Hepatocyte (in vitro differentiated cells): Measurements from ENCODE around the gene PRDM13. TPM values are rescaled to one million over a fixed set of nuclear protein-coding genes. Genes with fewer than 3 reads are reported as not detected.

Source experiments
- DNase-seq: peaks from one replicate; pipeline ENCODE4 v3.0.0-alpha.2; 2016; ENCODE audit warnings: low spot score
- H2AFZ ChIP-seq: fragments of 200-600 bp; sonication (generic); 2 replicates; pipeline ENCODE4 v1.6.0; 2016; ENCODE audit warnings: antibody characterized with exemption, mild to moderate bottlenecking
- H3K27ac ChIP-seq: fragments of 200-600 bp; sonication (generic); 2 replicates; pipeline ENCODE4 v1.5.1; 2016; ENCODE audit warnings: mild to moderate bottlenecking
- H3K27me3 ChIP-seq: fragments of 200-600 bp; sonication (generic); 2 replicates; pipeline ENCODE4 v1.6.1; 2016
- H3K36me3 ChIP-seq: fragments of 200-600 bp; sonication (generic); replicated peaks from 2 replicates; pipeline ENCODE4 v1.5.1; 2016; ENCODE audit warnings: low read depth; ENCODE audit not compliant: insufficient read depth
- H3K4me1 ChIP-seq: fragments of 200-600 bp; sonication (generic); 2 replicates; pipeline ENCODE4 v1.5.1; 2016; ENCODE audit warnings: mild to moderate bottlenecking, moderate library complexity; ENCODE audit not compliant: insufficient read depth
- H3K4me2 ChIP-seq: fragments of 200-600 bp; sonication (generic); 2 replicates; pipeline ENCODE4 v1.6.0; 2016
- H3K4me3 ChIP-seq: fragments of 200-600 bp; sonication (generic); 2 replicates; pipeline ENCODE4 v1.5.1; 2016; ENCODE audit warnings: mild to moderate bottlenecking
- H3K79me2 ChIP-seq: fragments of 200-600 bp; sonication (generic); 2 replicates; pipeline ENCODE4 v1.6.0; 2017; ENCODE audit warnings: mild to moderate bottlenecking
- H3K9me2 ChIP-seq: fragments of 200-600 bp; sonication (generic); replicated peaks from 2 replicates; pipeline ENCODE4 v1.6.0; 2017; ENCODE audit warnings: mild to moderate bottlenecking; ENCODE audit not compliant: insufficient read depth
- H3K9me3 ChIP-seq: fragments of 200-600 bp; sonication (generic); 2 replicates; pipeline ENCODE4 v1.5.1; 2016; ENCODE audit warnings: low read depth, mild to moderate bottlenecking
- H4K20me1 ChIP-seq: fragments of 200-600 bp; sonication (generic); 2 replicates; pipeline ENCODE4 v1.6.0; 2016; ENCODE audit warnings: mild to moderate bottlenecking; ENCODE audit not compliant: insufficient read depth, poor library complexity, severe bottlenecking
- EZH2 ChIP-seq: fragments of 200-600 bp; sonication (generic); IDR thresholded peaks from 2 replicates; pipeline ENCODE4 v1.6.1; 2016; ENCODE audit warnings: antibody characterized with exemption, mild to moderate bottlenecking, borderline replicate concordance
- EZH2phosphoT487 ChIP-seq: fragments of 200-600 bp; sonication (generic); IDR thresholded peaks from one replicate; pipeline ENCODE4 v1.6.1; 2018; ENCODE audit warnings: antibody characterized with exemption, mild to moderate bottlenecking, low read depth, moderate library complexity; ENCODE audit not compliant: unreplicated experiment, severe bottlenecking
- WGBS: methylation state at CpG from one replicate; pipeline ENCODE4 v1.1.6; 2016; ENCODE audit warnings: low lambda C conversion rate; ENCODE audit errors: missing lambda C conversion rate; 5-methylcytosine and 5-hydroxymethylcytosine counted together
- polyA plus RNA-seq: library from polyadenylated mRNA; unstranded; fragments of >200 nt; fragmentation: Nextera tagmentation; extraction: Ambion mirVana; gene quantifications from 2 replicates; pipeline ENCODE4 v1.2.1, GENCODE V29; 2016
- total RNA-seq: library from RNA; depleted of rRNA; stranded (reverse); fragments of >200 nt; gene quantifications from 2 replicates; pipeline ENCODE4 v1.2.3, GENCODE V29; 2014
- TF ChIP-seq, protein P1 (sequence below): fragments of 200-600 bp; sonication (generic); IDR thresholded peaks from 2 replicates; pipeline ENCODE4 v1.5.1; 2016; ENCODE audit warnings: antibody characterized with exemption, mild to moderate bottlenecking; ENCODE audit not compliant: poor library complexity

PRDM13 gene
- total and polyA plus RNA-seq, 2 experiments from 2014 or later, result not detected

GRCh38 chr6:99605074-99605734 lies 1.4 kb upstream of the PRDM13 start:
- Histone ChIP-seq H3K9me3 (no peaks in the 10 kb centered on the region), H3K27ac (no peak overlapping the region), H3K27me3 (peaks cover 100% of the 10 kb centered on the region), H3K4me1 (peaks cover 17% of the 10 kb centered on the region), H4K20me1 (no peaks in the 10 kb centered on the region), H3K79me2 (no peaks in the 10 kb centered on the region), H3K36me3 (no peaks in the 10 kb centered on the region), H3K4me2 (no peak overlapping the region), H3K9me2 (no peaks in the 10 kb centered on the region), H3K4me3 (no peak overlapping the region), H2AFZ (no peak overlapping the region)
- 11% methylated on average over 20 of the region's 20 CpGs for WGBS
- peak; percentile 4 for TF ChIP-seq EZH2phosphoT487
- TF ChIP-seq, protein P1, sequence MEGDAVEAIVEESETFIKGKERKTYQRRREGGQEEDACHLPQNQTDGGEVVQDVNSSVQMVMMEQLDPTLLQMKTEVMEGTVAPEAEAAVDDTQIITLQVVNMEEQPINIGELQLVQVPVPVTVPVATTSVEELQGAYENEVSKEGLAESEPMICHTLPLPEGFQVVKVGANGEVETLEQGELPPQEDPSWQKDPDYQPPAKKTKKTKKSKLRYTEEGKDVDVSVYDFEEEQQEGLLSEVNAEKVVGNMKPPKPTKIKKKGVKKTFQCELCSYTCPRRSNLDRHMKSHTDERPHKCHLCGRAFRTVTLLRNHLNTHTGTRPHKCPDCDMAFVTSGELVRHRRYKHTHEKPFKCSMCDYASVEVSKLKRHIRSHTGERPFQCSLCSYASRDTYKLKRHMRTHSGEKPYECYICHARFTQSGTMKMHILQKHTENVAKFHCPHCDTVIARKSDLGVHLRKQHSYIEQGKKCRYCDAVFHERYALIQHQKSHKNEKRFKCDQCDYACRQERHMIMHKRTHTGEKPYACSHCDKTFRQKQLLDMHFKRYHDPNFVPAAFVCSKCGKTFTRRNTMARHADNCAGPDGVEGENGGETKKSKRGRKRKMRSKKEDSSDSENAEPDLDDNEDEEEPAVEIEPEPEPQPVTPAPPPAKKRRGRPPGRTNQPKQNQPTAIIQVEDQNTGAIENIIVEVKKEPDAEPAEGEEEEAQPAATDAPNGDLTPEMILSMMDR, result no peak
- TF ChIP-seq EZH2, result peak; percentile 19
- no peak for DNase-seq

- Histone ChIP-seq H3K4me1 (peaks cover 17% of the 10 kb centered on the region), H2AFZ (peak overlapping the region; percentile 15), H3K36me3 (no peaks in the 10 kb centered on the region), H3K79me2 (no peaks in the 10 kb centered on the region), H3K9me2 (no peaks in the 10 kb centered on the region), H3K9me3 (no peaks in the 10 kb centered on the region), H3K4me2 (no peak overlapping the region), H3K27ac (no peak overlapping the region), H3K4me3 (no peak overlapping the region), H3K27me3 (peaks cover 100% of the 10 kb centered on the region), H4K20me1 (no peaks in the 10 kb centered on the region)
- WGBS, result 23% methylated on average over 16 of the region's 16 CpGs
- TF ChIP-seq EZH2phosphoT487 (no peak), EZH2 (no peak)
- TF ChIP-seq, protein P1, result no peak
- DNase-seq, result no peak
Observed at GRCh38 chr6:99605911-99606655, 550 bp upstream of the PRDM13 start.

DNA sequence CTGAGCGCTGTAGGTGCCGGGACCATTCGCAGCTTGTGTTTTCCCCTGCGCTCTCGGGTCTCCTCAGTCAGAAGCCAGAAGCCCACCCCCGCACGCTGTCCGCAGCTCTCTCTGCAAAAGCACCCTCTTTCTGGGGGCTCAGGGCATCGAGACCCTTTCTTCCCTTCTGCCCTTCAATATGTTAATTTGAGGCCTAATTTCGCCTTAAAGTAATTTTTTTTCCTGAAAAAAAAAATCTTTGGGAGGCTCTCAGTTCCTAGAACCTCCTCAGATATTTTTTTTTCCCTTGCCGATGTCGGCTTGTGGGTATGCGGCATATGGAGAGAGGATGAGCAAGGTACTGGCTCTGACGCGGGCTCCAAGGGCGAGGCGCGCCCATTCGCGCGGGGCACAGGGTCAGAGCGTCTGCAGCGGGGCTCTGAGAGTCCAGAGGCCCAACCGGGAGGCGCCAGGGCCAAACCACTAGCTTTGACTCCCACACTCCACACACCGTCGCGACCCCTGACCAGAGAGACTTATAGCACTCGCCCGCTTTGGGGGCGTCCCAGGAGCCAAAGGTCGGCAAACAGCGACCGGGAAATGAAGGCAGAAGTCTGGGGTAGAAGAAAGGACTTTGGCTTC lies 893 bp downstream of the PRDM13 start:
- TF ChIP-seq, protein P1, result no peak
- TF ChIP-seq EZH2phosphoT487 (peak; percentile 68), EZH2 (peak; percentile 47)
- no peaks in the 10 kb centered on the region for H3K36me3 ChIP-seq
- H3K9me2 ChIP-seq, result no peaks in the 10 kb centered on the region
- H2AFZ ChIP-seq, result no peak overlapping the region
- H3K4me1 ChIP-seq, result peaks cover 17% of the 10 kb centered on the region
- no peak overlapping the region for H3K4me3 ChIP-seq
- H3K9me3 ChIP-seq, result no peaks in the 10 kb centered on the region
- no peak overlapping the region for H3K4me2 ChIP-seq
- no peaks in the 10 kb centered on the region for H4K20me1 ChIP-seq
- 5% methylated on average over 34 of the region's 34 CpGs for WGBS
- peaks cover 100% of the 10 kb centered on the region for H3K27me3 ChIP-seq
- no peak for DNase-seq
- H3K27ac ChIP-seq, result no peak overlapping the region
- H3K79me2 ChIP-seq, result no peaks in the 10 kb centered on the region
